Fibroblast of skin of left biceps (primary cell): Measurements from ENCODE around the gene RYR3.

Source experiments
- DNase-seq, 2 experiments: peaks; one replicate each; pipeline ENCODE4 v3.0.0-alpha.2; 2013; ENCODE audit warnings: low read depth in 2 of 2

Gene RYR3

DNA sequence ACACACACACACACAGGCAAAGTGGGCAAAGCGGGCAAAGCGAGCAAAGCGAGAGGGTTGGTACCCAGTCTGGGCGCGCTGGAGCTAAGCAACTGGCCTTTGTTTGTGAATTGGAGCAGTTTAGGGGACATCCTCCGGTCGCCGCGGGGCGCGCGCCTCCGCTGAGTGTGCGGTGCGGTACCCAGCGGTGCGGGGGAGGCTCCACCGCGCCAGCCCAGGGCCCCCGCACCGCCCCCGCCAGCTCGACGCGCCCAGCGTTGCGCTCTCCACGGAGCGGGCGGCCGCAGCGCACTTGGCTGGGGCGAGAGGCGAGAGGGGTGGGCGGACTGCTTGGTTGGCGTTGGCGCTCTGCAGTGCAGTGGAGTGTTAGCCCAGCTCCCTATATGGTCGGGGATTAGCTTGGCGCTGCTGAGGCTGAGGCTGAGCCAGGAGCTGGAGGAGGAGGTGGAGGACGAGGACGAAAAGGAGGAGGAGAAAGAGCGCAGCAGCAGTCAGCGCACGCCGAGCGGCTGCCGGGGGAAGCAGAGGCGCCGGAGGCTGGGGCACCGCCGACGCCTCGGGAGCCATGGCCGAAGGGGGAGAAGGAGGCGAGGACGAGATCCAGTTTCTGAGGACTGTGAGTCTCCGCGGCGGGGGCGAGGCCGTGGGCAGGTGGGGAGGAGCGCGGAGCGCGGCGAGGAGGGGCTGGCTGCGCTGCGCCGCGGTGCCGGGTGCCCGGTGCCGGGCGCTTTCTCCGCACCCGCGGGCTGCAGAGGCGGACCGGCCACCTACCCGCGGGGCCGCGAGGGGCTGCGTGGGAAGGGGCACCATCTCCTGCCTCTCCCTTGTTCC, at the start of gene RYR3:
Gene RYR3, plus strand, starts transcription at position 487 of the 831 bp plus-strand sequence. Its CDS starts 79 bp downstream, at position 566.
- DNase-seq = no peak

DNA sequence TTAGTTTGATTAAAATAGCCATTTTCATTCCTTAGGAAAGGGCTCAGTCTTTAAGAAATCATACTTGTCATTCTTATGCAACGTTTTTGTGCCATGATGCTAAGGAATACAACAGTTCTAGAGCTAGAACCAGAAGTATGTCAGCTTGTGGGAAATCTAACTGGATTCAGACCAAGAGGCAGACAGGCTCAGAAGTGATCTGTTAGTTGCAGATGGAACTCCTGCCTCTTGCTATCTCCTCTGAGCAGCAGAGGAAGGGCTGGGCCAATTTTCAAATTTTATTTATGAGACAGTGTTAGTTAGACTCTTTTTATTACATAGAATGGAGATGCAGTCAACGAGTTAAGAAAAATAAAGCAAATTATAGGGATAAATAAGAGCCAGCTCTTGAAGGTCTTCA, 48.5 kb upstream of the RYR3 start:
- DNase-seq = no peak

DNA sequence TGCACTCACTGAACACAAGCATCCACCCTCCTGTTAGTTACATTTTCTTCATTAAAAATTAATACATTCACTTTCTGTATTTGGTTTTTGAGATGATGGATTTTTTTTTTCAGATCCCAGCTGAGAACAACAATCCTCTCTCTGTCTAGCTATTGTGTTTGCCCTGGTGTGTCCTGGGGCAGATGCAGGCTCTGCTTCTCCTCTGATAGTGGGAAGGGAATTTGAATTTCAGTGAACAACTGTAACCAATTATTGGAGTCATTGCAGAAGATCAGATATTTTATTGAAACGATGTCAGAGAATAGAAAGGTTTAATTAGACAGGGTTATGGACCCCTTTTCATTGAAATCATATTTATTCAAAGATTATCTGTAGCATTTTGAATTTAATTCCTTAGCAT, 33.1 kb upstream of the RYR3 start:
- no peak for DNase-seq

DNA sequence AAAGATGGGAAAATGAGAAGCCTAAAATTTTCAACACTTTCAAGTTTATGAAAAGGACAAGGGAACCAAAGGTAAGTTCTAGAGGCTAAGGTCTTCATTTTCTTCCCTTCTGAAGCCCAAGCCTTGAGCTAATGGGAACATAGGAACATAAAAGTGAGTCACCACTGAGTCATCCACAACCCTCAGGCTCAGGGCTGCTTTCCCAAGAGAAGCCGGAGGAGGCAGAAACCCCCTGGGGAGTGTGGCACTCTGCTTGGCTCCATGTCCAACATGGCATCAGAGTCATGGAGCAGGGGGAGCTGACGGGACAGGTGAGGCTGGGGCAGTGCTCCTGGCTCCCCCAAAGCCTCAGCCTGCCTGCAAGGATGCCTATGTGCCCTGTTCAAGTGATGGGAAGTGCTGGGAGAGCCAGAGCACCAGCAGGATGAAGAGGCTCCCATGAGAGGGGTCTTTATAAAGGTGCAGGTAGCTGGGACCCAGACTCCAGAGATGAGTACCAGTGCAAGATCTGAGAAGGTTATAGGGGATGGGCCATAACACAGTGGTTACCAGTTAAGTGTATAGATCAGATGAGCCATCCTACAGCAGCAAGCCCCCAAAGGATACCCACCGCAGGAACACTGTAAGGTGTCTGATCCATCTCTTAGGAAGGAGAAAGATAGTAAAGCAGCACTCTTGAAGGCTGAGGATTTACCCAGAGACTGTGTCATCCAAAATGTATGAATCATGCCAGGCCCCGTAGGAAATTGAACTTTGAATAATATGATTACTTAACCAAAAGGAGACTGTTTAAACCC, 31.8 kb upstream of the RYR3 start:
- DNase-seq = peak; percentile 44 to 45

DNA sequence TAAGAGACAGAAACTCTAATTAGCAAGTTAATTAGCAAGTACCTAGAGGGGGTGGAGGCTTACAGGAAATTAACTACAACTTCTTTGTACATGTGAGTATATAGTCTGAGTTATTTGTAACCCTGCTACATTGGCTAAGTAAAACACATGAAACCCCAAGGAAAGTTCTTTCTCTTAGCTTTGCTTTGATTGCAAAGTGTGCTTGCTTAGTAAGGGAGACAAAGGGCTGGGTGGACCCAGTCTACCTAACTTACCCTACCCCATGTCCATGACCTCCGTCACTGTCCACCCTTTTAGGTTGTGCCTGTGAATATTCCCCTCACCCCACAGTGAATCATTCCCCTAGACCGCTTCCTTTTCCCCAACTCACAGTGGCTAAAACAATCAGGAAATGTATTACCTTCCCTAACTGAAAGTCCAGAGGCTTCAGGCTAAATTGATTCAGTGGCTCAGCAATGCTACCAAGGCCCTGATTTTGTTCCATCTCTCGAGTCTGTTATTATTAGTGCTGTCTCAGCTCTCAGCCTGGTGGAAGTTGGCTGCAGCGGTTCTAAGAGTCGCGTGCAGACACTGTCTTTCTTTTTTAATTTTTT, 31.1 kb upstream of the RYR3 start:
- DNase-seq = no peak

DNA sequence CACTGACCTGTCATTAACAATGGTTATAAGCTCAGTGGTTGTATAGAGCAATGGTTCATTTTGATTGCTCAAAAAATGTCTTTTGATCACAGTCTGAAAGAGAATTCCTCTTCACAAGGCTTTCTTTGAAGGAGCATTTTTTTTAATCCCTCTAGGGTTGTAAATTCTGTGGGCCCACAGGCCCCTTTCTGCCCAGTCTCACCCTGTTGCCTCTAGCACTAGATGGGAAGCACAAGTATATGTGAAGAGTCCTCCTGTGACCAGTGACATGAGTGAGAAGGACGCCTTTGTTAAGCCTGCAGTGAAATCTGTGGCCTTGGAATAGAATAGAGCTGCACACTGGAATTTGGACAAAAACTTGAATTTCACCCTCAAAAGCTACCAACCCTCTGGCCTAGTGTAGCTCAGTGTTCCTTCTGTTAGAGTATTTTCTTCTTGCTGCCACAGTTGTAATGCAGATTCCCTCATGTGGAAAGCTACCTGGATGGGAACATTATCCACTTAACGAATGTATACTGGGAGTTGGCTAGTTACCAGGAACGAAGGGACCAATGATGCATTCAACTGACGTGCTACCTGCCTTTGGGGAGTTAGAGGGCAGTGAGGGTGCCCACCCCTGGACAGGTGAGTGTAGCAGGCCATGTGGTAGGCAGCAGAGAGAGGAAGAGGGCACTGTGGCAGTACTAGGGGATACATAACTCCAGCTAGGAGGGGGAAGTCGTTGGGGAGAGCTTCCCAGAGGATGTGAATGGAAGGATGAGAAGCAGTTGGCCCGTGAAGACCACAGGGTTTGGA, 28.3 kb upstream of the RYR3 start:
- DNase-seq = no peak

DNA sequence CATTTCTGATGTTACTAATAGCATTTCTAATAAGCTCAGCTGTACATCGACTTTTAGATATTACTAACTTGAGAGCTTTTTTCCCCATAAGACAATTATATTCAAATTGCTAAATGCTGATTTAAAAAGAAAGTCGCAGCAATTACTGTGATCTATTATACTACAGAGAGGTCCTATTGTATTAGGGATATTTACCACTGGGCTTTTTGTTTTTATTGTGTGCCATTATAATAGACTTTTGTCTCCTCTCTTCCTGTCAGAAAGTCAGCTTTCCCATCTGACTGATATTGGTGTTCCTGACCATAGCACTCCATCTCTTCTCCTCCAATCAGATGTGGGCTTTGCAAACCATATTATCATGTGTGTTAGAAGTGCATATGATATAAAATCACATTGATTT, 27.2 kb upstream of the RYR3 start:
- no peak for DNase-seq

DNA sequence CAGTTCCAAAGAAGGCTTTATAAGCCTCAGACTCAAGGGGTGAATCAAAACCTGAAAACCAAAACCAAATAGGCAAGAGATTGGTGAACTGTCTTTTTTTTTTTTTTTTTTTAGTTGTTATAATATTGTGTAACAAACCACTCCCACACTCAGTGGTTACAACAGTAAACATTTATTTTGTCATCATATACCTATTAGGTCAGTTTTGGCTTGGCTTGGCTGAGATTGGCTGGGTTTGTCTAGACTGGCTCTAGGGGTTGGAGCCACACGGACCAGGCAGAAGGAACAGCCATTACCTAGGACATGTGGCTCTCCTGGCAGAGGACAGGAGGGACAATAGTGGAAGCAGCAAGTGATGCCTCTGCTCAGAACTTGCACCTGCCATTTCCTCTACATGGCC, 26.4 kb upstream of the RYR3 start:
- no peak for DNase-seq

DNA sequence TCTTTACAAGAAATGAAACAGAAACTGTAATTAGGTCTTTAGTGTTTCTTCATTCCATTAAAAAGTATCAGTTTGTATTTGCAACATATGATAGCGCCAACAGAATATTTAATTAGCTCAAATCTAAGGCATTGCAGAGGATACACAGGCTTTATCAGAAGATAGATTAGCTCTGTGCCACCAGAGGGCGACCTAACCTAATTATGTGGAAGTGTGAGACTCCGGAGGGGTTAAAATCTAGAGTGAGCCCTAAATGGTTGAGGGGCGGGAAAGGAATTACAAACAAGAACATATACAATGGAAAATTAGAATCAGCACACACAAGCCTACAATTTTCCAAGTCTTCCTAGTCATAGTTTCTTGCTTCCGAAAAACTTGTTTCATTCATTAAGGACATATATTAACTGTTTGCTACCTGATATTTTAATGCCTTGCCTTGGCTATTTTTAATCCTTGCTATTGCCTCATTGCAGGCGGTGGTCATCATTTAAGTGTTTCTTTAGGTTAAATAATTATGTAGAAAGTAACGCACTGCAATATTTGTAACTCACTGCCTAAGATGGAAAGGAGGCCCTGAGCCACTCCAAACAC, 18.0 kb upstream of the RYR3 start:
- DNase-seq = peak; percentile 9 to 12

DNA sequence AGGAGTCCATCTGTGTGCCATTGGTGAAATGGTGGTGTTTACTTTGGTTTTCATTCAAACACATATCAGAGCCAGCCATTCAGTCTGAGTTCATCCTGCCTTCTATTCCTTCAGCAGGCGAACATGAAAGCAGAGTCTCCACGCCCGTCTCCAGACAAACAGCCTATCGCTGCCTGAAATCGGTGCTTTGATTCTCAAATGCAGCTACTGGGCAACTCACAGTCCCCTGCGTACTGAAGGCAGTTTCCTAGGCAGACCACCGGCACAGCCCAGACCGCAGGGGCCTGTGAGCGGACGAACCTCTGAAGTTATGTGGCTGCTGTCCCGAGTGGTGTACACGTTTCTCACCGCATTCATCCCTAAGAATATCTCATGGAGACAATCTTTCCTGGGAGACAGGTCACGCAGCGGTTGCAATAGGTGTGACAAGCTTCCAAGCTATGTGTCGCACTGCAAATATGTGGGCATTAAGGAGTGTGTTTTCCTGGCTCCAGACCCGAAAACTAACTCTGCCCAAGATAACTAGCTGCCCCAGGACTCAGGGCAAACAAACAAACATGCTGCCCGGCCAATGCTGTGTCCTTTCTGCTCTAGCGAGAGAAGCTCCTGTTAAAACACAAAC, 16.9 kb upstream of the RYR3 start:
- no peak for DNase-seq

DNA sequence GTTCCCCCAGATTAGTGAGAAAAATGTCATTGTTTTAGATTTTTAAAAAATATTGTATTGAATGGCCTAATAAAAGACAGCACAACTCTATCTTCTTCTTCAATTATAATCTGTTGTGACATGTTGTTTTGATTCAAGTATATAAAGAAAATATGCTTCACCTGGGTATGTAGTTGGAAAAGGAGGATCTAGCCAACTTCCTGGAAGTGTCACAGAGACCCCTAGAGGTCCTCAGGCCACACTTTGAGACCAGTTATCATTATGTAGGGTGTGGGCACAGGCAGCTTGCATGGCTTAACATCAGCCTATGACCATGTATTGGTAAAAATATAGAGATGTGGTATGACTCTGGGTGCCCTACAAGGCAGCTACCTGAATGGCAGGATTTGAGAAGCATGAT, 14.7 kb upstream of the RYR3 start:
- no peak for DNase-seq

DNA sequence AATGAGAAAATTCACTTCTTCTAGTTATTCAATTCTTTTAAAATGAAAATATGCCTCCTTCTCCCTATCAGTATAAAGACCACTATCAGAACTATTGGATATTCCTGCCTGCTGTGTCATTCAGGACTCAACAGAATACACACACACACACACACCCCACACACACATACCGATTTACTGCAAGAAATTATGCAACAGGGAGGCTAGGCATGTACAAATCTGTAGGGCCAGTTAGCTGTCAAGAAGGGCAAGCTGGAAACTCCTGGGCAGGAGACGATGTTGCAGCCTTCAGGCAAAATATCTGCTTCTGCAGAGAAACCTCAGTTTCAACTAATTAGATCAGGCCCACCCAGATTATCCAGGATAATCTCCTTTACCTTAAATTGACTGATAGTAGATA, 13.9 kb upstream of the RYR3 start:
- DNase-seq = no peak

DNA sequence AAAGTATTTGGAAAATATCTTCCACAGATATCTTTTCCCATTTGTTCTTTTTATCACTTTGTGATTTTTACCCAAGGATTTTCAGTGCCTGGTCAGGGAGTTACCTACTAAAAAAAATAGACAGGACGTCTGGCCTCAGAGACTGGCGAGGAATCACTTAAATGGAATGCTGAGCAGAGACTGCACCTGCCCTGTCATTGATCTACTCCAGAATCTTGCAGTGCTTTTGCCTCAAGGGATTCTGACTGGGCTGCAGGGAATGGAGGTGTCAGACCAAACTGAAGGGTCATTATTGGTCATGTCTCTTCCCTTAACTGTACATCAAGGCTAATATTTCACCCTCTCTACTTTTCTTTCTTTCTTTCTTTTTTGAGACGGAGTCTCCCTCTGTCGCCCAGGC, 12.1 kb upstream of the RYR3 start:
- no peak for DNase-seq

DNA sequence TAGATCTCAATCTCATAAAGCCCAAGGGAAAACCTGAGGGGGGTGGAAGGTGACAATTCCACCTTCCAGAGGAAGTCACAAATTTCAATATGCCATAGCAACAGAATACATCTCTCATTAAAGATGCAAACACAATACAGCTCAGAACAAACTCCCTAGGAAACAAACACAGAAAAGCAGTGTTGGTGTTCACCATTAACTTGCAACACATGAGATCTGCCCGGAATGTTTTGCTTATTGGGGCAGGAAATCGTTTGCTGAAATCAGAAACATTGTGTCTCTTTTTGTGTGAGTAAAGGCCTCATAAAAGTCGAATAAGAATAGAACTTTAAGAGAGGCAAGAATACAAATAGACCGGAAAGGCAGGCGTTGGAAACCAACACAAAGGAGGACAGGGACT, 5.8 kb upstream of the RYR3 start:
- no peak for DNase-seq

DNA sequence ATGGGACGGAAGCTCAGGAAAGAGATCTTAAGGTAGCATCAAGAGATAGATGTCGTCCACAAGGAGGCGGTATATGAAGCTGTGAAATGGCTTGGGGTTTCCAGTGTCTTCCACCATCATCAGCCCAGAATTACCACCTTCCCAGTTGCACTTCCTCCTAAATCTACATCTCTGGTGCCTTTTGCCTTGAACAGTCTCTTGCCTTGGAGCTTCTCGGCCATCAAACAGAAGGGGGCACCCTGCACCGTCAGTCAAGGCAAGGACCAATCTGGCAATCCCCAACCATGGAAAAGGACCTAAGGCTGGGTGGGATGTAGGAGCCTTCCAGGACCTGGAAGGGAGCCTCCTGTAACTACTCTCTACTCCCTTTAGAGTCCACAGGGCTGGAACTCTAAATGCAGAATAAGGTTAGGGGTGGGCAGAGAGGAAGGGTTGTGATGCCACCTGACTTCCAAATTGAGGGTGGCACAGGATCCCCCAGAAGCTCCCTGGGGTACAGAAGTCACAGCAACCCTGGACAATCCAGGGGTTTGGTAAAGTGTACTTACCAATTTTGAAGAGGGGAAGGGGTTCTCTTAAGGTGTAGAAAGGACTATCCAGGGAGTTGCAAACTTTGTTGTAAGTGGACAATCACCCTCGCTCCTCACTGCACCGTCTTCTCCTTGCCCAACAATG, 1.0 kb upstream of the RYR3 start:
- no peak for DNase-seq

DNA sequence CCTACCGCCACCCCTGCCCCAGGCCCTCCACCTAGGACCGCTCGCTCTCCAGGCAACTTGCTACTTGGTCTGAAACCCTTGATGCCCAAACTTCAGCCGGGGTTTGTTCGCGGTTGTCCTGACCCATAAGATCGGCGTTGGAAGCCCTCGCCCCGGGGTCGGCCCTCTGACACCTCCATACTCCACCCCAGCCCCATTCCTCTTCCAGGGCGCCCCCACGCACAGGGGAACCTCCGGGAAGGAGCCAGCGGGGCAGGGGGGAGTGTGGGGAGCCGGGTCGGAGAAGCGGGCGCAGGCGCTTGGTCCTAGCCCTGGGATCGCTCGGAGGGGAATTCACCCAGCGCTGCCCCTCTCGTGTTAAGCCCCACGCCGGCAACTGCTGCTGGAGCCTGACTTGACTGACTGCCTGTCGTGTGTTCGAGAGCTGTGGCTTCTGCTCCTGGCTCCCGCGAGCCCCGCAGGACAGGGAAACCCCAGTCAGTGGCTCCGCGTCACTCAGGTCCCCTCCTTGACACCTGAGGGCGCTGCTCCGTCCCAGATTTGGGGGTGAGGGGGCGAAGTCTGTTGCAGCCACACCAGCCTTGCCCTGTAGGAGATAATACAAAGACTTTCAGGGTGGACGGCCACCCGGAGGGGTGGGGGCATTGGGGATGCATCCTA, 675 bp downstream of the RYR3 start:
- DNase-seq = no peak

DNA sequence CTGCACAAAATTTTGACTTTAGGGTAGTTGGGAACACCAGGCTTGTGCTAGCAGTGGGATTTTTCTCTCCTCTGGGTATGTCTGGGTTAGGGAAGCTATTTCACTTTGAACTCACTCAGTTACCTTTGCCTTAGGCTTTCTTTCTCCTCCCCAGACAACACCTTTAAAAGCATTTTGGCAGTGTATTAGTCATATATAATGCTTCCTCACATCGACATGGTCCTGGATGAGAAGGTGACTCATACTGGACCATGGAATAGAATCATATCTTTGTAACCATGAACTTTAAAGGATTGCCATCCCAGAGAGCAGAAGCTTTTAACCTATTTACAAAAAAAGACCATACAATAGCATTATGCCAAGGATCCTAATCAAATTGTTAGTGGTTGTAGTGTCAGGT, 2.7 kb downstream of the RYR3 start:
- DNase-seq = no peak

DNA sequence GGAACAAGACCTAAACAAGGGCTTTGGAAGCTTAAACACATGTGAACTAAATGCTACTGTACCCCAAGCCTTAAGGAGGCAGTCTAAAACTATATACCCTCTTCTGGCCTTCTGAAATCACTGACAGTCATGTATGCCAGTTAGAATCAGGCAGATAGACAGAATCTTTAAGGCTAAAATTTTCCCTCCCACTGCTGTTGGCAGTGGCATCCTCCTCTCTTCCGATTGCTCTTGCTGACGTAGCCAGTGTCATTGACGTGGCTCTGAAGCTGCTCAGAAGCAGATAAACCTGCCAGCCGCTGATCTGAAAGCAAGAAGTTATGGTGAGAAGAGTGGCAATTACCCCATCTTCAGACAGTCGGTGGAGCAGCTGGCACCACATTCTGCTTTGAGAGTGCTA, 3.3 kb downstream of the RYR3 start:
- DNase-seq = no peak

DNA sequence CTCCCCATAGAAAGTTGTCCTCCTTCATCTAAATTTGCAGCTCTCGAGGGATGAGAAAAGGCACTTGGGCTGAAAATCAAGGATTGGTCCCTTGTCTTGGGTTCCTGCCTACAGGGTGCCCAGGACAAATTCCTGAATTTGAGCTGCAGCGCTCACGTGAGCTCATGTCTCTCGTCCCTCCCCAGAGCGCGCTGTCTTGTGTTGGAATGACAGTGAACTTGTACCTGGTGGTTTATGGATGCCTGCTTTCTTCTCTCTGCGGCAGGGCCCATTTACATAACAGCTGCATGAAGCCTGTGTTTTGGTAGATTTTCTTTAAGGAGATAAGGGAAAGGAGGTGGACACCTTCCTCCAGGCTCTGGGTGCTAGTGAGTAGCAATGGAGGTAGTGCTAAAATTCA, 4.3 kb downstream of the RYR3 start:
- no peak for DNase-seq

DNA sequence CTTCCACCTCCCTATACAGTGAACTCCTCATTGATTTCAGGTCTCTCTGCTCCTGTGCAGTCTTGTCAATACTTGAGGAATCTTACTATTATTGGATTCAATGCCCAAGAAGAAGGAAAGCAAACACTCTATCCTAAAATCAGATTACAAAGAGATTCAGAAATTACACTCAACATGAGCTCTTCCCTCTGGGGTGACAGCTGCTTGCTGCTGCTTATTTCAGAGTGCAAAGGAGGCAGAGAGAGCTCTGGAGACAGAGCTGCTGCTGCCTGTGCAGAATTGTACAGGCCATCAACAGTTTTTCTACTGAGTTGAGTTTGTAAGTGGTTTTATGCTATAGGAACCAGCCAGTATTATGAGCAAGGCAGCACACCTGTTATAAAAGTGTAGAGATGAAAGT, 7.1 kb downstream of the RYR3 start:
- no peak for DNase-seq
